Keratinocyte (primary cell): ENCODE measurements around the gene NR6A1. TPM values are rescaled to one million over a fixed set of nuclear protein-coding genes. Genes with fewer than 3 reads are reported as not detected.

ENCODE experiments used
- DNase-seq: peaks from one replicate; pipeline ENCODE4 v3.0.0-alpha.2; 2011; ENCODE audit warnings: low read depth, missing footprints, low spot score
- FAIRE-seq: peaks from 2 replicates; lab custom pipeline; 2011; peaks lifted over from hg19 to GRCh38; lab: Jason Lieb, UNC
- H2AFZ ChIP-seq: 2 replicates; pipeline ENCODE4 v1.6.0; 2012; ENCODE audit warnings: low read length, control low read depth, inconsistent platforms; ENCODE audit not compliant: control insufficient read depth
- H3K27ac ChIP-seq: 2 replicates; pipeline ENCODE4 v1.5.1; 2011; ENCODE audit warnings: low read length; ENCODE audit not compliant: control insufficient read depth, insufficient read depth
- H3K27me3 ChIP-seq: 3 replicates; pipeline ENCODE4 v1.6.0; 2011; ENCODE audit warnings: low read length; ENCODE audit not compliant: control insufficient read depth, insufficient read depth; ENCODE audit errors: extremely low read depth
- H3K36me3 ChIP-seq, 2 experiments: 2 replicates in 1 of 2; 3 replicates in 1 of 2; pipeline ENCODE4 v1.5.1; 2011; ENCODE audit warnings: low read length in 2 of 2, mild to moderate bottlenecking in 1 of 2; ENCODE audit not compliant: control insufficient read depth in 2 of 2, insufficient read depth in 2 of 2; ENCODE audit errors: extremely low read depth in 1 of 2
- H3K4me1 ChIP-seq: 3 replicates; pipeline ENCODE4 v1.5.1; 2011; ENCODE audit warnings: low read length; ENCODE audit not compliant: control insufficient read depth, insufficient read depth; ENCODE audit errors: extremely low read depth
- H3K4me2 ChIP-seq: 3 replicates; pipeline ENCODE4 v1.6.0; 2011; ENCODE audit warnings: low read depth, low read length; ENCODE audit not compliant: control insufficient read depth, insufficient read depth; ENCODE audit errors: extremely low read depth
- H3K4me3 ChIP-seq, 3 experiments: fragments of 200-600 bp in 1 of 3; sonication (generic) in 1 of 3; 2 replicates in 2 of 3; 3 replicates in 1 of 3; pipeline ENCODE4 v1.5.1; 2011 to 2016; ENCODE audit warnings: low read length in 3 of 3, mild to moderate bottlenecking in 3 of 3, control low read depth in 2 of 3, inconsistent platforms in 1 of 3, low read depth in 1 of 3, mixed read lengths in 1 of 3, mixed run types in 1 of 3, moderate library complexity in 1 of 3; ENCODE audit not compliant: control insufficient read depth in 2 of 3, insufficient read depth in 2 of 3; ENCODE audit errors: extremely low read depth in 1 of 3
- H3K79me2 ChIP-seq: 2 replicates; pipeline ENCODE4 v1.6.0; 2012; ENCODE audit warnings: low read length; ENCODE audit not compliant: control insufficient read depth, insufficient read depth
- H3K9ac ChIP-seq: 3 replicates; pipeline ENCODE4 v1.6.0; 2011; ENCODE audit warnings: low read length; ENCODE audit not compliant: control insufficient read depth, insufficient read depth; ENCODE audit errors: extremely low read depth
- H3K9me1 ChIP-seq: 3 replicates; pipeline ENCODE4 v1.6.0; 2011; ENCODE audit warnings: low read length; ENCODE audit not compliant: control insufficient read depth, insufficient read depth; ENCODE audit errors: extremely low read depth
- H3K9me3 ChIP-seq: 2 replicates; pipeline ENCODE4 v1.5.1; 2012; ENCODE audit warnings: low read depth, low read length; ENCODE audit not compliant: control insufficient read depth
- H4K20me1 ChIP-seq: 3 replicates; pipeline ENCODE4 v1.6.0; 2011; ENCODE audit warnings: low read length; ENCODE audit not compliant: control insufficient read depth, insufficient read depth; ENCODE audit errors: extremely low read depth
- CTCF ChIP-seq, 3 experiments: IDR thresholded peaks in 1 of 3; conservative IDR thresholded peaks in 1 of 3; optimal IDR thresholded peaks in 1 of 3; 2 replicates in 2 of 3; 3 replicates in 1 of 3; pipeline versions ENCODE3 to v1.5.1; 2011; ENCODE audit warnings: low read length in 3 of 3, mild to moderate bottlenecking in 3 of 3, moderate library complexity in 2 of 3, control low read depth in 1 of 3, inconsistent platforms in 1 of 3; ENCODE audit not compliant: insufficient read depth in 2 of 3; ENCODE audit errors: extremely low read depth in 1 of 3
- EZH2 ChIP-seq: IDR thresholded peaks from one replicate; pipeline ENCODE4 v1.6.1; 2012; ENCODE audit warnings: inconsistent platforms, mild to moderate bottlenecking, low read length, moderate library complexity
- dilution Hi-C: fragments of 300-500 bp; cut with MboI; formaldehyde crosslinking; loops from one replicate; pipeline ENCODE4 v1.7.0; 2020; ENCODE audit warnings: low sequenced_read_pairs; ENCODE audit not compliant: extremely low pct_ligation_motif_present
- polyA plus RNA-seq, 5 experiments: library from polyadenylated mRNA; depleted of rRNA in 3 of 5; stranded (reverse) in 3 of 5; stranded (forward) in 1 of 5; unstranded in 1 of 5; fragments of >200 nt; gene quantifications; 1 replicate in 1 of 5; 2 replicates in 3 of 5; 3 replicates in 1 of 5; pipeline versions ENCODE4 v1.2.1 to v1.2.3, GENCODE V29; 2011 to 2012; ENCODE audit warnings: missing spikeins in 2 of 5, low read depth in 1 of 5, low replicate concordance in 1 of 5

The NR6A1 gene
- polyA plus RNA-seq, 1 donor (not counting 4 experiments of a cell fraction or from before 2014, with no cell fraction given), result 1.8 TPM

DNA sequence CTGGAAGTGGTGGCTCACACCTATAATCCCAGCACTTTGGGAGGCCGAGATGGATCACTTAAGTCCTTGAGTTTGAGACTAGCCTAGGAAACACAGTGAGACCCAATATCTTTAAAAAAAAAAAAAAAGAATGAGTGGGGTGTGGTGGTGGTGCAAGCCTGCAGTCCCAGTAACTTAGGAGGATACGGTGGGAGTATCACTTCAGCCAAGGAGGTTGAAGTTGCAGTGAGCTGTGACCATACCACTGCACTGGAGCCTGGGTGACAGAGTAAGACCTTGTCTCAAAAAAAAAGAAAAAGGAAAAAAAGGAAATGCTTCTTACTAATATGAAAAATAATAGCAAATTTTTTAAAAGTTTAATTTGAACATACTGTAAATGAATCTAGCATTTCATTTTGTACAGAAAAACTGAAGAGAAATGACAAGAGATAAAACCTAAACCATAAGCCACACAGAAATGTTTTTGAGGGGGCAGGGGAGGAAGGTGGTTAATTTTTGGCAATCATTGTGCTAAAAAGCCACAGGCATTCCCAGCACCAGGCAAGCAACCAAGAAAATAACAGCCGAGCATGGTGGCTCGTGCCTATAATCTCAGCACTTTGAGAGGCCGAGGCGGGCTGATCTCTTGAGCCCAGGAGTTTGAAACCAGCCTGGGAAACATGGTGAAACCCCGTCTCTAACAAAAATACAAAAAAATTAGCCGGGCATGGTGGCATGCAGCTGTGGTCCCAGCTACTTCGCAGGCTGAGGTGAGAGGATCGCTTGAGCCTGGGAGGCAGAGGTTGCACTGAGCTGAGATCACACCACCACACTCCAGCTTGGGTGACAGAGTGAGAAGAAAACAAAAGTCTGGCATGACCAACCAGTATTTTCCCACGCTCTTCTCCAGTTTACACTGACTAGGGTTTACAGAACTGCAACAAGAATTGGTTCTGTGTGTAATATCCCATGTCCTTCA is 149.5 kb downstream of the NR6A1 start:
- Histone ChIP-seq H3K4me1 (peaks cover 11% of the 10 kb centered on the region), H3K4me2 (no peak overlapping the region), H3K4me3 (no peak overlapping the region)

GRCh38 chr9:124618476-124618875 is 152.6 kb downstream of the NR6A1 start:
- no peak for DNase-seq
- Histone ChIP-seq H3K36me3 (no peaks in the 10 kb centered on the region), H3K4me3 (no peak overlapping the region), H3K4me2 (no peak overlapping the region), H3K27me3 (no peaks in the 10 kb centered on the region), H2AFZ (no peak overlapping the region), H3K9me3 (no peaks in the 10 kb centered on the region), H3K9me1 (no peaks in the 10 kb centered on the region), H4K20me1 (no peaks in the 10 kb centered on the region), H3K27ac (no peak overlapping the region), H3K9ac (no peak overlapping the region), H3K79me2 (no peaks in the 10 kb centered on the region), H3K4me1 (peaks cover 3% of the 10 kb centered on the region)
- FAIRE-seq, result no peak
- TF ChIP-seq CTCF (optimal IDR thresholded peaks at IDR 0.05 in 1 of 3, IDR thresholded peaks at IDR 0.05 in 1 of 3, conservative IDR thresholded peaks at IDR 0.05 in 1 of 3; ENCODE audit: extremely low read depth in 1 of 3, insufficient read depth in 2 of 3, low read length in 3 of 3) (no peak), EZH2 (no peak)
- dilution Hi-C loops, result no loop called here

More for the DNA sequence above, 149.5 kb downstream of the NR6A1 start:
- Histone ChIP-seq H3K9me3 (no peaks in the 10 kb centered on the region), H3K27me3 (no peaks in the 10 kb centered on the region), H3K79me2 (no peaks in the 10 kb centered on the region), H4K20me1 (no peaks in the 10 kb centered on the region), H3K36me3 (no peaks in the 10 kb centered on the region), H3K27ac (no peak overlapping the region), H3K9me1 (no peaks in the 10 kb centered on the region), H3K9ac (no peak overlapping the region), H2AFZ (no peak overlapping the region)
- dilution Hi-C loops, result no loop called here
- no peak for TF ChIP-seq EZH2
- no peak for TF ChIP-seq CTCF (optimal IDR thresholded peaks at IDR 0.05 in 1 of 3, IDR thresholded peaks at IDR 0.05 in 1 of 3, conservative IDR thresholded peaks at IDR 0.05 in 1 of 3; ENCODE audit: extremely low read depth in 1 of 3, insufficient read depth in 2 of 3, low read length in 3 of 3)
- DNase-seq (no peak), FAIRE-seq (no peak)
